Memory B cell (primary cell): ENCODE results near the gene WNT3A.

ENCODE experiments used
- ATAC-seq: fragments of 150-1000 bp; cut with Tn5 transposase; 2 replicates; pipeline ENCODE4 v1.10.0; 2021; ENCODE audit warnings: low read depth, mild to moderate bottlenecking, moderate library complexity
- DNase-seq, 2 donors: peaks; one replicate each; pipeline ENCODE4 v3.0.0; 2022; ENCODE audit warnings: low spot score in 2 of 2
- H3K27ac Mint-ChIP-seq: one replicate; pipeline ENCODE4 v1.8.0; 2022; ENCODE audit warnings: mild to moderate bottlenecking, moderate library complexity, mixed read lengths
- H3K27me3 Mint-ChIP-seq: one replicate; pipeline ENCODE4 v1.8.0; 2022; ENCODE audit warnings: mixed read lengths
- H3K36me3 Mint-ChIP-seq: one replicate; pipeline ENCODE4 v1.8.0; 2022; ENCODE audit warnings: mild to moderate bottlenecking, mixed read lengths
- H3K4me1 Mint-ChIP-seq: one replicate; pipeline ENCODE4 v1.8.0; 2022; ENCODE audit warnings: mixed read lengths
- H3K4me3 Mint-ChIP-seq: one replicate; pipeline ENCODE4 v1.8.0; 2022; ENCODE audit warnings: mild to moderate bottlenecking, moderate library complexity, mixed read lengths
- H3K9me3 Mint-ChIP-seq: one replicate; pipeline ENCODE4 v1.8.0; 2022; ENCODE audit warnings: mixed read lengths

The WNT3A gene

GRCh38 chr1:228098323-228098931 lies 91.6 kb downstream of the WNT3A start:
- no peak for ATAC-seq
- Mint-ChIP-seq H3K4me1 (peaks cover 21% of the 10 kb centered on the region), H3K36me3 (peaks cover 26% of the 10 kb centered on the region), H3K27me3 (no peaks in the 10 kb centered on the region), H3K27ac (no peak overlapping the region), H3K9me3 (peaks cover 2% of the 10 kb centered on the region), H3K4me3 (no peak overlapping the region)
- DNase-seq, result no peak

- H3K27ac Mint-ChIP-seq, result peak overlapping the region; percentile 48
- ATAC-seq (no peak), DNase-seq (no peak)
- H3K9me3 Mint-ChIP-seq, result peaks cover 2% of the 10 kb centered on the region
- peaks cover 25% of the 10 kb centered on the region for H3K4me1 Mint-ChIP-seq
- peaks cover 21% of the 10 kb centered on the region for H3K36me3 Mint-ChIP-seq
- no peaks in the 10 kb centered on the region for H3K27me3 Mint-ChIP-seq
- H3K4me3 Mint-ChIP-seq, result no peak overlapping the region
These were observed 92.5 kb downstream of the WNT3A start for GRCh38 chr1:228099331-228099732.

- Mint-ChIP-seq H3K4me3 (peak overlapping the region; percentile 97), H3K4me1 (peaks cover 21% of the 10 kb centered on the region), H3K9me3 (no peaks in the 10 kb centered on the region), H3K27me3 (no peaks in the 10 kb centered on the region), H3K27ac (peak overlapping the region; percentile 84), H3K36me3 (peaks cover 11% of the 10 kb centered on the region)
- ATAC-seq, result no peak
- DNase-seq, result no peak
These were observed 94.2 kb downstream of the WNT3A start for GRCh38 chr1:228100822-228101613.

GRCh38 chr1:228101614-228101993 lies 94.8 kb downstream of the WNT3A start:
- H3K4me1 Mint-ChIP-seq, result peaks cover 21% of the 10 kb centered on the region
- H3K36me3 Mint-ChIP-seq, result peaks cover 11% of the 10 kb centered on the region
- H3K27ac Mint-ChIP-seq, result peak overlapping the region; percentile 84
- H3K27me3 Mint-ChIP-seq, result no peaks in the 10 kb centered on the region
- no peak for ATAC-seq
- peak overlapping the region; percentile 97 for H3K4me3 Mint-ChIP-seq
- H3K9me3 Mint-ChIP-seq, result no peaks in the 10 kb centered on the region
- no peak for DNase-seq

- Mint-ChIP-seq H3K27ac (peak overlapping the region; percentile 84), H3K4me1 (peaks cover 21% of the 10 kb centered on the region), H3K9me3 (no peaks in the 10 kb centered on the region), H3K27me3 (no peaks in the 10 kb centered on the region), H3K36me3 (peaks cover 15% of the 10 kb centered on the region), H3K4me3 (peak overlapping the region; percentile 97)
- ATAC-seq (peak; percentile 37), DNase-seq (no peak)
These were observed 95.4 kb downstream of the WNT3A start for GRCh38 chr1:228101994-228102790.

GRCh38 chr1:228102791-228103620 lies 96.2 kb downstream of the WNT3A start, which contains the start of gene C1orf35:
TSS of gene C1orf35 (minus strand) at chr1:228103325. CDS start at chr1:228103227, 98 bp downstream.
- Mint-ChIP-seq H3K9me3 (no peaks in the 10 kb centered on the region), H3K4me3 (peak within 1 kb of the TSS; percentile 97), H3K4me1 (peaks cover 19% of the 10 kb centered on the region), H3K27me3 (no peaks in the 10 kb centered on the region), H3K27ac (peak within 1 kb of the TSS; percentile 96), H3K36me3 (peaks cover 10% of the 10 kb centered on the region)
- ATAC-seq, result peak; percentile 85
- peak; percentile 88 to 89 for DNase-seq

- H3K27ac Mint-ChIP-seq, result no peak overlapping the region
- H3K27me3 Mint-ChIP-seq, result no peaks in the 10 kb centered on the region
- H3K36me3 Mint-ChIP-seq, result peaks cover 6% of the 10 kb centered on the region
- DNase-seq (no peak), ATAC-seq (no peak)
- peak overlapping the region; percentile 97 for H3K4me3 Mint-ChIP-seq
- no peaks in the 10 kb centered on the region for H3K9me3 Mint-ChIP-seq
- peaks cover 31% of the 10 kb centered on the region for H3K4me1 Mint-ChIP-seq
These were observed 97.9 kb downstream of the WNT3A start for GRCh38 chr1:228104526-228105269.

- DNase-seq (no peak), ATAC-seq (no peak)
- H3K27me3 Mint-ChIP-seq, result no peaks in the 10 kb centered on the region
- H3K36me3 Mint-ChIP-seq, result peaks cover 6% of the 10 kb centered on the region
- no peak overlapping the region for H3K27ac Mint-ChIP-seq
- H3K4me1 Mint-ChIP-seq, result peaks cover 37% of the 10 kb centered on the region
- no peak overlapping the region for H3K4me3 Mint-ChIP-seq
- H3K9me3 Mint-ChIP-seq, result no peaks in the 10 kb centered on the region
These were observed 98.6 kb downstream of the WNT3A start for GRCh38 chr1:228105270-228105995.

GRCh38 chr1:228105996-228106799 lies 99.4 kb downstream of the WNT3A start:
- Mint-ChIP-seq H3K27ac (no peak overlapping the region), H3K9me3 (no peaks in the 10 kb centered on the region), H3K4me3 (peak overlapping the region; percentile 11), H3K36me3 (peaks cover 6% of the 10 kb centered on the region), H3K4me1 (peaks cover 34% of the 10 kb centered on the region), H3K27me3 (no peaks in the 10 kb centered on the region)
- DNase-seq (no peak), ATAC-seq (no peak)

GRCh38 chr1:228106800-228107054 lies 99.9 kb downstream of the WNT3A start:
- peaks cover 29% of the 10 kb centered on the region for H3K4me1 Mint-ChIP-seq
- peaks cover 6% of the 10 kb centered on the region for H3K36me3 Mint-ChIP-seq
- H3K27ac Mint-ChIP-seq, result no peak overlapping the region
- DNase-seq (no peak), ATAC-seq (no peak)
- H3K4me3 Mint-ChIP-seq, result no peak overlapping the region
- H3K9me3 Mint-ChIP-seq, result no peaks in the 10 kb centered on the region
- H3K27me3 Mint-ChIP-seq, result no peaks in the 10 kb centered on the region

- Mint-ChIP-seq H3K4me3 (peak overlapping the region; percentile 96), H3K27ac (no peak overlapping the region), H3K9me3 (no peaks in the 10 kb centered on the region), H3K27me3 (no peaks in the 10 kb centered on the region), H3K36me3 (peaks cover 6% of the 10 kb centered on the region), H3K4me1 (peaks cover 27% of the 10 kb centered on the region)
- DNase-seq, result no peak
- no peak for ATAC-seq
These were observed 100.8 kb downstream of the WNT3A start for GRCh38 chr1:228107636-228108035.

- Mint-ChIP-seq H3K4me3 (peak overlapping the region; percentile 96), H3K36me3 (peaks cover 6% of the 10 kb centered on the region), H3K27ac (peak overlapping the region; percentile 99), H3K9me3 (no peaks in the 10 kb centered on the region), H3K27me3 (no peaks in the 10 kb centered on the region), H3K4me1 (peaks cover 26% of the 10 kb centered on the region)
- DNase-seq, result no peak
- ATAC-seq, result no peak
These were observed 101.4 kb downstream of the WNT3A start for GRCh38 chr1:228108055-228108690.
